A549 (cell line): ENCODE measurements around the gene PDE12. TPM values are rescaled to one million over a fixed set of nuclear protein-coding genes. Genes with fewer than 3 reads are reported as not detected.

Experiments used
- ATAC-seq, 2 experiments: fragments of 200-7000 bp in 1 of 2; fragments of >200 bp in 1 of 2; cut with Nextera tagmentation in 1 of 2; cut with Tn5 transposase in 1 of 2; 3 replicates each; pipeline versions ENCODE4 v1.8.0 to v1.9.1; 2018 to 2020; ENCODE audit warnings: mild to moderate bottlenecking in 1 of 2, moderate library complexity in 1 of 2
- CTCF ChIA-PET: fragments of 300-600 bp; sonication (Branson Sonifier 250); formaldehyde crosslinking; extraction: SDS; loops from one replicate; lab custom pipeline; 2021; ENCODE audit warnings: antibody characterized with exemption, inconsistent platforms; lab: Yijun Ruan, JAX
- POLR2A ChIA-PET: fragments of 350-600 bp; formaldehyde crosslinking; extraction: SDS; loops from one replicate; lab custom pipeline; 2021; ENCODE audit warnings: antibody characterized with exemption, inconsistent platforms; lab: Yijun Ruan, JAX
- DNase-seq, 2 experiments: peaks; one replicate each; pipeline versions ENCODE4 v3.0.0 to v3.0.0-alpha.2; 2011 to 2016; ENCODE audit warnings: low read depth in 1 of 2, low spot score in 1 of 2
- FAIRE-seq: peaks from 2 replicates; lab custom pipeline; 2011; peaks lifted over from hg19 to GRCh38; lab: Jason Lieb, UNC
- H3K27ac ChIP-seq, 2 experiments: fragments of >200 bp; sonication (Bioruptor Twin); formaldehyde crosslinking; 3 replicates each; pipeline ENCODE4 v1.5.1; 2016 to 2017
- H3K4me1 ChIP-seq: fragments of >200 bp; sonication (Bioruptor Twin); formaldehyde crosslinking; 3 replicates; pipeline ENCODE4 v1.6.1; 2016
- H3K4me2 ChIP-seq: fragments of >200 bp; sonication (Bioruptor Twin); formaldehyde crosslinking; 3 replicates; pipeline ENCODE4 v1.6.1; 2016
- H3K4me3 ChIP-seq: fragments of >200 bp; sonication (Bioruptor Twin); formaldehyde crosslinking; 3 replicates; pipeline ENCODE4 v1.5.1; 2016
- H3K9me3 ChIP-seq: fragments of >200 bp; sonication (Bioruptor Twin); formaldehyde crosslinking; 3 replicates; pipeline ENCODE4 v1.6.1; 2016
- BHLHE40 ChIP-seq: IDR thresholded peaks from 2 replicates; pipeline ENCODE4 v1.6.1; 2012; ENCODE audit warnings: low read depth, low read length, inconsistent platforms
- CBX8 ChIP-seq: fragments of 200-600 bp; sonication (generic); IDR thresholded peaks from 2 replicates; pipeline ENCODE4 v1.6.1; 2016
- EHMT2 ChIP-seq: fragments of 200-600 bp; sonication (generic); IDR thresholded peaks from 2 replicates; pipeline ENCODE4 v1.6.1; 2016; ENCODE audit warnings: antibody characterized with exemption, low read depth, mild to moderate bottlenecking, moderate library complexity
- EP300 ChIP-seq, 2 experiments: fragments of >200 bp; sonication (Bioruptor Twin); formaldehyde crosslinking; IDR thresholded peaks; 2 replicates in 1 of 2; 3 replicates in 1 of 2; pipeline ENCODE4 v1.6.1; 2016 to 2017
- ESRRA ChIP-seq: fragments of 150-350 bp; IDR thresholded peaks from 2 replicates; pipeline ENCODE4 v1.6.1; 2014; ENCODE audit warnings: mild to moderate bottlenecking, low read length, borderline replicate concordance
- FOSB ChIP-seq: fragments of 250-450 bp; sonication (Bioruptor Pico); IDR thresholded peaks from 2 replicates; pipeline ENCODE4 v1.5.0; 2020; ENCODE audit warnings: mild to moderate bottlenecking, moderate library complexity
- GATA3 ChIP-seq: IDR thresholded peaks from 2 replicates; pipeline ENCODE4 v1.6.1; 2012; ENCODE audit warnings: borderline replicate concordance
- HEYL ChIP-seq: fragments of 250-450 bp; sonication (Bioruptor Pico); IDR thresholded peaks from 2 replicates; pipeline ENCODE4 v1.8.0; 2021; ENCODE audit warnings: mild to moderate bottlenecking, moderate library complexity
- HOXA7 ChIP-seq: fragments of 250-450 bp; sonication (Bioruptor Pico); IDR thresholded peaks from 2 replicates; pipeline ENCODE4 v1.5.0; 2020; ENCODE audit warnings: mild to moderate bottlenecking, moderate library complexity
- KDM1A ChIP-seq: fragments of 200-600 bp; sonication (generic); IDR thresholded peaks from 2 replicates; pipeline ENCODE4 v1.6.1; 2016; ENCODE audit warnings: low read depth, mild to moderate bottlenecking
- MAFK ChIP-seq: fragments of 450-650 bp; IDR thresholded peaks from 2 replicates; pipeline ENCODE4 v1.6.1; 2014; ENCODE audit not compliant: partially characterized antibody
- MYC ChIP-seq: IDR thresholded peaks from 2 replicates; pipeline ENCODE4 v1.6.1; 2012; ENCODE audit warnings: mild to moderate bottlenecking, inconsistent platforms, low read length, improper control_type of control experiment, borderline replicate concordance
- NFE2L2 ChIP-seq: fragments of 150-350 bp; conservative IDR thresholded peaks from 2 replicates; pipeline ENCODE4 v1.6.1; 2014; ENCODE audit warnings: low read length
- NR3C1 ChIP-seq: fragments of >200 bp; sonication (Bioruptor Twin); formaldehyde crosslinking; IDR thresholded peaks from 3 replicates; pipeline ENCODE4 v1.6.1; 2017
- PBX3 ChIP-seq: IDR thresholded peaks from 2 replicates; pipeline ENCODE4 v1.6.1; 2012
- POLR2A ChIP-seq: IDR thresholded peaks from 2 replicates; pipeline ENCODE4 v1.6.1; 2012; ENCODE audit warnings: mild to moderate bottlenecking, low read length
- RAD21 ChIP-seq, 2 experiments: fragments of >200 bp in 1 of 2; sonication (Bioruptor Twin) in 1 of 2; formaldehyde crosslinking in 1 of 2; IDR thresholded peaks in 1 of 2; conservative IDR thresholded peaks in 1 of 2; 2 replicates in 1 of 2; 3 replicates in 1 of 2; pipeline ENCODE4 v1.6.1; 2012 to 2018; ENCODE audit warnings: inconsistent platforms in 1 of 2
- RARB ChIP-seq: fragments of 250-450 bp; sonication (Bioruptor Pico); IDR thresholded peaks from 2 replicates; pipeline ENCODE4 v1.8.0; 2021; ENCODE audit warnings: mild to moderate bottlenecking, moderate library complexity
- RCOR1 ChIP-seq: fragments of 150-350 bp; IDR thresholded peaks from 2 replicates; pipeline ENCODE4 v1.6.1; 2014; ENCODE audit warnings: antibody characterized with exemption, low read length, low read depth
- RFX5 ChIP-seq: fragments of 450-650 bp; IDR thresholded peaks from 2 replicates; pipeline ENCODE4 v1.7.1; 2014; ENCODE audit warnings: antibody characterized with exemption, mild to moderate bottlenecking, moderate library complexity
- TP53 ChIP-seq: fragments of 250-450 bp; sonication (Bioruptor Pico); IDR thresholded peaks from 2 replicates; pipeline ENCODE4 v1.5.0; 2021; ENCODE audit warnings: mild to moderate bottlenecking, moderate library complexity
- ZC3H11A ChIP-seq: fragments of 450-650 bp; IDR thresholded peaks from 2 replicates; pipeline ENCODE4 v1.6.1; 2014; ENCODE audit warnings: antibody characterized with exemption, mild to moderate bottlenecking
- WGBS: methylation state at CpG from one replicate; pipeline ENCODE4 v1.1.6; 2017; ENCODE audit errors: missing lambda C conversion rate; 5-methylcytosine and 5-hydroxymethylcytosine counted together
- polyA plus RNA-seq, 4 experiments: library from polyadenylated mRNA; depleted of rRNA in 3 of 4; stranded (reverse); fragments of >200 nt; fragmentation: RNase III in 1 of 4; extraction: RNeasy Plus Mini Kit Qiagen cat#74134 plus additional on column Dnase treatment in 1 of 4; gene quantifications; 2 replicates in 3 of 4; 3 replicates in 1 of 4; pipeline ENCODE4 v1.2.3, GENCODE V29; 2011 to 2017
- TF ChIP-seq, protein P1 (sequence below): fragments of >200 bp; sonication (Bioruptor Twin); formaldehyde crosslinking; IDR thresholded peaks from 2 replicates; pipeline ENCODE4 v1.6.1; 2016
- TF ChIP-seq, protein P2 (sequence below): fragments of >200 bp; sonication (Bioruptor Twin); formaldehyde crosslinking; IDR thresholded peaks from 3 replicates; pipeline ENCODE4 v1.5.1; 2016

The PDE12 gene
- polyA plus RNA-seq, 2 of the 4 experiments (the other 2 are of a cell fraction), result 12.7 to 14.4 TPM

DNA sequence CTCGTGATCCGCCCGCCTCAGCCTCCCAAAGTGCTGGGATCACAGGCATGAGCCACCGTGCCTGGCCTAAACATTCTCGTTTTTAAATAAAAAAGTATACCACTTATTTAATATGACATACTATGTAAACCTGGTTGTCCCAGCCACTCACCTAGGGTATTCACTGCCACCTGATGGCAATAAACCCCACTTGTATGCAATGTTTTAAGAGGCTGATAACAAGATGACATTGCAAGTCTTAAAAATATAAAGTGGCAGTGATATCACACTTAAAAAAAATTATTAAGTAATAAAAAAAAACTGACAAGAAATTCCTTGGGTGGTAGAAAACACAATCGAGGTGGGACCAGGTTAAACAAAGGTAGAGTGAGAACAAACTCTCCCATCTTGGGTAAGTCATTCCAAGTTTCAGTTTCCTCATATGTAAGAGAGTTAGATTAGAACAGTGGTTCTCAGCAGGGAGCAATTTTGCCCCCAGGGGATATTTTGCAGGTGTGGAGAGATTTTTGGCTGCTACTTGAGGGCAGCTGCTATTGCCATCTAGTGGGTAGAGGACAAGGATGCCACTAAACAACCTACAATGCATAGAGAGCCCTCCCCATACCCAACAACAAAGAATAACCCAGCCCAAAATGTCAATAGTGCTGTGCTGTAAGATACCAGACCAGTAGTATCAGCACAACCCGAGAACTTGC lies 26.5 kb downstream of the PDE12 start:
- no peak overlapping the region for H3K4me3 ChIP-seq
- 88% methylated on average over 7 of the region's 7 CpGs for WGBS
- ChIA-PET POLR2A (no interaction called here), CTCF (interaction anchor here (1.6 to 2.0 kb wide), 2 partner anchors 185 to 483 kb away, joined by 4 to 12 read pairs; no protein-coding TSS in a partner anchor)
- peaks cover 4% of the 10 kb centered on the region; the same call in 1 of the 3 replicates for H3K4me1 ChIP-seq
- FAIRE-seq (no peak), ATAC-seq (peak; percentile 72 to 80; a peak in 4 of 6 replicates), DNase-seq (peak in 1 of 2 experiments; percentile 28)
- H3K9me3 ChIP-seq, result no peaks in the 10 kb centered on the region
- no peak overlapping the region for H3K4me2 ChIP-seq
- H3K27ac ChIP-seq, result no peak overlapping the region
- peak; percentile 30 to 32; a peak in 2 of 5 replicates for TF ChIP-seq RAD21 (conservative IDR thresholded peaks at IDR 0.05 in 1 of 2, IDR thresholded peaks at IDR 0.05 in 1 of 2)
- no peak for TF ChIP-seq RARB (CRISPR knock-in tag)

DNA sequence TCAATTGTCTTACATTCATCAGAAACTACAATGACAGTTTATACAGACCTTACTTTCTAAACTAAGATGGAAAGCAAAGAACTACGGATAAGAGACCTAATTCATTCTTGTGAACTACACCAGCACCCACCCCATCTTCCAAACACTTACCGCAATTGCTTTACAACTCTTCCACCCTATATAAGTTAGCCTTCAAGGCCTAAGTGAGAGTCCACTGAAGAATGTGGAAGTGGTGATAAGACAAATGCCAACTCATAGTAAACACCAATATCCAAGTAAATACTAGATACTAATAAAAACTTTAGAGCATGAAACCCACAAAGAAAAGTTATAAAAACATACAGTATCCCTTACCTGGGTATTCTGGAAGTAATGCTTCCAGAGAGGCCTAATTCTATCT lies 27.5 kb downstream of the PDE12 start:
- TF ChIP-seq MYC, result no peak
- TF ChIP-seq RCOR1, result no peak
- TF ChIP-seq, protein P1, sequence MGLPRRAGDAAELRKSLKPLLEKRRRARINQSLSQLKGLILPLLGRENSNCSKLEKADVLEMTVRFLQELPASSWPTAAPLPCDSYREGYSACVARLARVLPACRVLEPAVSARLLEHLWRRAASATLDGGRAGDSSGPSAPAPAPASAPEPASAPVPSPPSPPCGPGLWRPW, result no peak
- no peak for TF ChIP-seq CBX8
- TF ChIP-seq, all 56 proteins: peak for 0
- FAIRE-seq, result no peak
- 94% methylated on average over 2 of the region's 2 CpGs for WGBS
- ChIA-PET POLR2A (no interaction called here), CTCF (interaction anchor here (2.0 kb wide), 1 partner anchor 186 kb away, joined by 12 read pairs; no protein-coding TSS in a partner anchor)
- no peak overlapping the region for H3K4me3 ChIP-seq
- H3K4me2 ChIP-seq, result no peak overlapping the region
- H3K4me1 ChIP-seq, result peaks cover 4% of the 10 kb centered on the region; the same call in 1 of the 3 replicates
- no peak for DNase-seq
- no peaks in the 10 kb centered on the region for H3K9me3 ChIP-seq
- ATAC-seq, result no peak
- no peak overlapping the region for H3K27ac ChIP-seq

DNA sequence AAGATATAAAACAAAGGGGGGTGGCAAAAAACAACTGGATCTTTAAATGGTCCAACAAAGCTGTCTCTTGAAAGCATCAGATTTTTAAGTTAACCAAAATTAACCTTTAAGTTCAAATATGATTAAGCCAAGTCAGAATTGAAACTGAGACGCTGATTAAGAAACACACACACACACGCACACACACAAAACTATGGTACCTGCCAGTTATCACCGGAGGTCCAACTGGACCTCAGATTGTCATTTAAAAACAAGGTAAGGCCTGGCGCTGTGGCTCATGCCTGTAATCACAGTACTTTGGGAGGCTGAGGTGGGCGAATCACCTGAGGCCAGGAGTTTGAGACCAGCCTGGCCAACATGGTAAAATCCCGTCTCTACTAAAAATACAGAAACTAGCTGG lies 30.7 kb downstream of the PDE12 start:
- H3K27ac ChIP-seq, result no peak overlapping the region
- TF ChIP-seq EP300 (IDR thresholded peaks at IDR 0.05), result no peak
- TF ChIP-seq KDM1A, result no peak
- no peak for TF ChIP-seq HEYL (CRISPR knock-in tag)
- no peak for TF ChIP-seq RARB (CRISPR knock-in tag)
- TF ChIP-seq ESRRA, result no peak
- TF ChIP-seq GATA3, result no peak
- no peak for TF ChIP-seq HOXA7 (CRISPR knock-in tag)
- TF ChIP-seq FOSB (CRISPR knock-in tag), result no peak
- TF ChIP-seq EHMT2, result no peak
- TF ChIP-seq ZC3H11A, result no peak
- TF ChIP-seq POLR2A, result no peak
- TF ChIP-seq NFE2L2, result no peak
- no peak for TF ChIP-seq PBX3
- no peak for DNase-seq
- H3K4me1 ChIP-seq, result peaks cover 4% of the 10 kb centered on the region; the same call in 1 of the 3 replicates
- ChIA-PET POLR2A (no interaction called here), CTCF (interaction anchor here (1.0 kb wide), 1 partner anchor 407 kb away, joined by 3 read pairs; no protein-coding TSS in a partner anchor)
- ATAC-seq, result no peak
- no peak for FAIRE-seq
- WGBS, result 79% methylated on average over 6 of the region's 6 CpGs
- H3K9me3 ChIP-seq, result no peaks in the 10 kb centered on the region
- H3K4me2 ChIP-seq, result no peak overlapping the region
- no peak overlapping the region for H3K4me3 ChIP-seq

- WGBS, result 93% methylated on average over 2 of the region's 2 CpGs
- H3K9me3 ChIP-seq, result no peaks in the 10 kb centered on the region
- H3K27ac ChIP-seq, result no peak overlapping the region
- TF ChIP-seq MAFK (no peak), RFX5 (no peak), NR3C1 (no peak), NFE2L2 (no peak), CBX8 (no peak), TP53 (no peak), HOXA7 (CRISPR knock-in tag) (no peak), RCOR1 (no peak), BHLHE40 (no peak)
- TF ChIP-seq, protein P2, sequence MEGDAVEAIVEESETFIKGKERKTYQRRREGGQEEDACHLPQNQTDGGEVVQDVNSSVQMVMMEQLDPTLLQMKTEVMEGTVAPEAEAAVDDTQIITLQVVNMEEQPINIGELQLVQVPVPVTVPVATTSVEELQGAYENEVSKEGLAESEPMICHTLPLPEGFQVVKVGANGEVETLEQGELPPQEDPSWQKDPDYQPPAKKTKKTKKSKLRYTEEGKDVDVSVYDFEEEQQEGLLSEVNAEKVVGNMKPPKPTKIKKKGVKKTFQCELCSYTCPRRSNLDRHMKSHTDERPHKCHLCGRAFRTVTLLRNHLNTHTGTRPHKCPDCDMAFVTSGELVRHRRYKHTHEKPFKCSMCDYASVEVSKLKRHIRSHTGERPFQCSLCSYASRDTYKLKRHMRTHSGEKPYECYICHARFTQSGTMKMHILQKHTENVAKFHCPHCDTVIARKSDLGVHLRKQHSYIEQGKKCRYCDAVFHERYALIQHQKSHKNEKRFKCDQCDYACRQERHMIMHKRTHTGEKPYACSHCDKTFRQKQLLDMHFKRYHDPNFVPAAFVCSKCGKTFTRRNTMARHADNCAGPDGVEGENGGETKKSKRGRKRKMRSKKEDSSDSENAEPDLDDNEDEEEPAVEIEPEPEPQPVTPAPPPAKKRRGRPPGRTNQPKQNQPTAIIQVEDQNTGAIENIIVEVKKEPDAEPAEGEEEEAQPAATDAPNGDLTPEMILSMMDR, result no peak
- H3K4me2 ChIP-seq, result no peak overlapping the region
- no peak for DNase-seq
- FAIRE-seq, result no peak
- POLR2A ChIA-PET, result no interaction called here
- H3K4me3 ChIP-seq, result no peak overlapping the region
- CTCF ChIA-PET, result no interaction called here
- ATAC-seq, result no peak
- H3K4me1 ChIP-seq, result peaks cover 2% of the 10 kb centered on the region; the same call in 1 of the 3 replicates
Observed at GRCh38 chr3:57587905-57588304, 31.8 kb downstream of the PDE12 start.
